A549 (cell line): ENCODE measurements around the gene YIF1B. TPM values are rescaled to one million over a fixed set of nuclear protein-coding genes. Genes with fewer than 3 reads are reported as not detected.
"Not testable (repeated sequence)": the region's sequence is repeated elsewhere in the genome, so short reads cannot be mapped to it uniquely, and the experiment has no call there.

ENCODE experiments used
- ATAC-seq, 2 experiments: fragments of 200-7000 bp in 1 of 2; fragments of >200 bp in 1 of 2; cut with Nextera tagmentation in 1 of 2; cut with Tn5 transposase in 1 of 2; 3 replicates each; pipeline versions ENCODE4 v1.8.0 to v1.9.1; 2018 to 2020; ENCODE audit warnings: mild to moderate bottlenecking in 1 of 2, moderate library complexity in 1 of 2
- CTCF ChIA-PET: fragments of 300-600 bp; sonication (Branson Sonifier 250); formaldehyde crosslinking; extraction: SDS; loops from one replicate; lab custom pipeline; 2021; ENCODE audit warnings: antibody characterized with exemption, inconsistent platforms; lab: Yijun Ruan, JAX
- POLR2A ChIA-PET: fragments of 350-600 bp; formaldehyde crosslinking; extraction: SDS; loops from one replicate; lab custom pipeline; 2021; ENCODE audit warnings: antibody characterized with exemption, inconsistent platforms; lab: Yijun Ruan, JAX
- DNase-seq, 2 experiments: peaks; one replicate each; pipeline versions ENCODE4 v3.0.0 to v3.0.0-alpha.2; 2011 to 2016; ENCODE audit warnings: low read depth in 1 of 2, low spot score in 1 of 2
- FAIRE-seq: peaks from 2 replicates; lab custom pipeline; 2011; peaks lifted over from hg19 to GRCh38; lab: Jason Lieb, UNC
- H3K27ac ChIP-seq, 2 experiments: fragments of >200 bp; sonication (Bioruptor Twin); formaldehyde crosslinking; 3 replicates each; pipeline ENCODE4 v1.5.1; 2016 to 2017
- H3K4me1 ChIP-seq: fragments of >200 bp; sonication (Bioruptor Twin); formaldehyde crosslinking; 3 replicates; pipeline ENCODE4 v1.6.1; 2016
- H3K4me2 ChIP-seq: fragments of >200 bp; sonication (Bioruptor Twin); formaldehyde crosslinking; 3 replicates; pipeline ENCODE4 v1.6.1; 2016
- H3K4me3 ChIP-seq: fragments of >200 bp; sonication (Bioruptor Twin); formaldehyde crosslinking; 3 replicates; pipeline ENCODE4 v1.5.1; 2016
- H3K9me3 ChIP-seq: fragments of >200 bp; sonication (Bioruptor Twin); formaldehyde crosslinking; 3 replicates; pipeline ENCODE4 v1.6.1; 2016
- BHLHE40 ChIP-seq: IDR thresholded peaks from 2 replicates; pipeline ENCODE4 v1.6.1; 2012; ENCODE audit warnings: low read depth, low read length, inconsistent platforms
- CBX8 ChIP-seq: fragments of 200-600 bp; sonication (generic); IDR thresholded peaks from 2 replicates; pipeline ENCODE4 v1.6.1; 2016
- CEBPB ChIP-seq, 2 experiments: fragments of >200 bp in 1 of 2; sonication (Bioruptor Twin) in 1 of 2; formaldehyde crosslinking in 1 of 2; IDR thresholded peaks; 2 replicates each; pipeline ENCODE4 v1.6.1; 2012 to 2016
- CHD4 ChIP-seq: fragments of 200-600 bp; sonication (generic); IDR thresholded peaks from 2 replicates; pipeline ENCODE4 v1.6.1; 2016; ENCODE audit warnings: antibody characterized with exemption, mild to moderate bottlenecking, borderline replicate concordance
- E2F6 ChIP-seq: IDR thresholded peaks from 2 replicates; pipeline ENCODE4 v1.6.1; 2012; ENCODE audit warnings: low read depth, borderline replicate concordance
- ESRRA ChIP-seq: fragments of 150-350 bp; IDR thresholded peaks from 2 replicates; pipeline ENCODE4 v1.6.1; 2014; ENCODE audit warnings: mild to moderate bottlenecking, low read length, borderline replicate concordance
- FOSB ChIP-seq: fragments of 250-450 bp; sonication (Bioruptor Pico); IDR thresholded peaks from 2 replicates; pipeline ENCODE4 v1.5.0; 2020; ENCODE audit warnings: mild to moderate bottlenecking, moderate library complexity
- GATA3 ChIP-seq: IDR thresholded peaks from 2 replicates; pipeline ENCODE4 v1.6.1; 2012; ENCODE audit warnings: borderline replicate concordance
- JUN ChIP-seq, 2 experiments: fragments of >200 bp; sonication (Bioruptor Twin); formaldehyde crosslinking; IDR thresholded peaks; 2 replicates in 1 of 2; 3 replicates in 1 of 2; pipeline ENCODE4 v1.6.1; 2016 to 2017
- MAFK ChIP-seq: fragments of 450-650 bp; IDR thresholded peaks from 2 replicates; pipeline ENCODE4 v1.6.1; 2014; ENCODE audit not compliant: partially characterized antibody
- MAZ ChIP-seq: fragments of 150-350 bp; IDR thresholded peaks from 2 replicates; pipeline ENCODE4 v1.6.1; 2014; ENCODE audit warnings: antibody characterized with exemption, low read depth, low read length, borderline replicate concordance
- MYC ChIP-seq: IDR thresholded peaks from 2 replicates; pipeline ENCODE4 v1.6.1; 2012; ENCODE audit warnings: mild to moderate bottlenecking, inconsistent platforms, low read length, improper control_type of control experiment, borderline replicate concordance
- PBX3 ChIP-seq: IDR thresholded peaks from 2 replicates; pipeline ENCODE4 v1.6.1; 2012
- PHF8 ChIP-seq: fragments of 200-600 bp; sonication (generic); IDR thresholded peaks from 2 replicates; pipeline ENCODE4 v1.6.1; 2016; ENCODE audit warnings: low read depth, mild to moderate bottlenecking, antibody characterized with exemption, moderate library complexity, borderline replicate concordance
- POLR2A ChIP-seq: IDR thresholded peaks from 2 replicates; pipeline ENCODE4 v1.6.1; 2012; ENCODE audit warnings: mild to moderate bottlenecking, low read length
- POLR2AphosphoS2 ChIP-seq: conservative IDR thresholded peaks from 2 replicates; pipeline ENCODE4 v1.6.1; 2012; ENCODE audit warnings: low read length, improper control_type of control experiment, inconsistent platforms
- RARB ChIP-seq: fragments of 250-450 bp; sonication (Bioruptor Pico); IDR thresholded peaks from 2 replicates; pipeline ENCODE4 v1.8.0; 2021; ENCODE audit warnings: mild to moderate bottlenecking, moderate library complexity
- RCOR1 ChIP-seq: fragments of 150-350 bp; IDR thresholded peaks from 2 replicates; pipeline ENCODE4 v1.6.1; 2014; ENCODE audit warnings: antibody characterized with exemption, low read length, low read depth
- RFX5 ChIP-seq: fragments of 450-650 bp; IDR thresholded peaks from 2 replicates; pipeline ENCODE4 v1.7.1; 2014; ENCODE audit warnings: antibody characterized with exemption, mild to moderate bottlenecking, moderate library complexity
- ZSCAN20 ChIP-seq: fragments of 250-450 bp; sonication (Bioruptor Pico); IDR thresholded peaks from 2 replicates; pipeline ENCODE4 v1.8.0; 2022; ENCODE audit warnings: mild to moderate bottlenecking, moderate library complexity
- WGBS: methylation state at CpG from one replicate; pipeline ENCODE4 v1.1.6; 2017; ENCODE audit errors: missing lambda C conversion rate; 5-methylcytosine and 5-hydroxymethylcytosine counted together
- polyA minus RNA-seq: library from RNA; depleted of rRNA, polyadenylated mRNA; stranded (reverse); fragments of >200 nt; gene quantifications from 2 replicates; pipeline ENCODE4 v1.2.3, GENCODE V29; 2011; rRNA and poly(A)+ RNA removed
- polyA plus RNA-seq, 4 experiments: library from polyadenylated mRNA; depleted of rRNA in 3 of 4; stranded (reverse); fragments of >200 nt; fragmentation: RNase III in 1 of 4; extraction: RNeasy Plus Mini Kit Qiagen cat#74134 plus additional on column Dnase treatment in 1 of 4; gene quantifications; 2 replicates in 3 of 4; 3 replicates in 1 of 4; pipeline ENCODE4 v1.2.3, GENCODE V29; 2011 to 2017
- TF ChIP-seq, protein P1 (sequence below): IDR thresholded peaks from 2 replicates; pipeline ENCODE4 v1.6.1; 2012
- TF ChIP-seq, protein P2 (sequence below): fragments of >200 bp; sonication (Bioruptor Twin); formaldehyde crosslinking; IDR thresholded peaks from 2 replicates; pipeline ENCODE4 v1.6.1; 2016

YIF1B gene, protein sequence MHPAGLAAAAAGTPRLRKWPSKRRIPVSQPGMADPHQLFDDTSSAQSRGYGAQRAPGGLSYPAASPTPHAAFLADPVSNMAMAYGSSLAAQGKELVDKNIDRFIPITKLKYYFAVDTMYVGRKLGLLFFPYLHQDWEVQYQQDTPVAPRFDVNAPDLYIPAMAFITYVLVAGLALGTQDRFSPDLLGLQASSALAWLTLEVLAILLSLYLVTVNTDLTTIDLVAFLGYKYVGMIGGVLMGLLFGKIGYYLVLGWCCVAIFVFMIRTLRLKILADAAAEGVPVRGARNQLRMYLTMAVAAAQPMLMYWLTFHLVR
- 75.5 and 88.1 TPM in 2 replicates for polyA plus RNA-seq (2011; rRNA removed)
- 225 and 320 TPM in 2 replicates for polyA plus RNA-seq (2012; cell fraction: cytosol; rRNA removed)
- polyA plus RNA-seq (2012; cell fraction: nucleus; rRNA removed), result 303 and 382 TPM in 2 replicates
- 87.5 to 104 TPM (median 100 TPM) in 3 replicates for polyA plus RNA-seq (2017; fragmentation: RNase III; extraction: RNeasy Plus Mini Kit Qiagen cat#74134 plus additional on column Dnase treatment)
- 75.2 and 83.9 TPM in 2 replicates for polyA minus RNA-seq

- H3K4me2 ChIP-seq, result peak within 1 kb of the TSS; percentile 81
- peak within 1 kb of the TSS; percentile 76 to 85 for H3K27ac ChIP-seq
- FAIRE-seq (peak; percentile 100), DNase-seq (peak; percentile 100), ATAC-seq (peak; percentile 87 to 93)
- ChIA-PET POLR2A (no interaction called here), CTCF (interaction anchor here (1.1 to 20.5 kb wide), 5 partner anchors 19 to 71 kb away, joined by 3 to 1052 read pairs (median 11); partner anchors contain the start of genes CATSPERG, PPP1R14A and PSMD8)
- peak; percentile 27; the same call in 1 of the 2 replicates for TF ChIP-seq BHLHE40
- TF ChIP-seq RCOR1, result 0 out of 2 replicates have a peak, but pooled peaks have one; percentile 33
- TF ChIP-seq GATA3, result peak; percentile 9; the same call in 1 of the 2 replicates
- peak; percentile 44 to 92; a peak in 4 of 5 replicates for TF ChIP-seq JUN (IDR thresholded peaks at IDR 0.05)
- peak; percentile 67 for TF ChIP-seq MYC
- TF ChIP-seq FOSB (CRISPR knock-in tag), result no peak
- peak; percentile 60; the same call in 1 of the 2 replicates for TF ChIP-seq PBX3
- 0 out of 2 replicates have a peak, but pooled peaks have one; percentile 21 for TF ChIP-seq MAZ
- TF ChIP-seq CBX8, result no peak
- no peak for TF ChIP-seq RARB (CRISPR knock-in tag)
- TF ChIP-seq CHD4, result peak; percentile 58; the same call in 1 of the 2 replicates
- TF ChIP-seq POLR2A, result peak; percentile 63
- TF ChIP-seq E2F6, result peak; percentile 61; the same call in 1 of the 2 replicates
- TF ChIP-seq, protein P1, sequence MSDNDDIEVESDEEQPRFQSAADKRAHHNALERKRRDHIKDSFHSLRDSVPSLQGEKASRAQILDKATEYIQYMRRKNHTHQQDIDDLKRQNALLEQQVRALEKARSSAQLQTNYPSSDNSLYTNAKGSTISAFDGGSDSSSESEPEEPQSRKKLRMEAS, result peak; percentile 84
- TF ChIP-seq ESRRA, result peak; percentile 61
- peak; percentile 54 for TF ChIP-seq PHF8
- TF ChIP-seq MAFK, result no peak
- TF ChIP-seq ZSCAN20, result no peak
- no peak for TF ChIP-seq RFX5
- TF ChIP-seq, protein P2, sequence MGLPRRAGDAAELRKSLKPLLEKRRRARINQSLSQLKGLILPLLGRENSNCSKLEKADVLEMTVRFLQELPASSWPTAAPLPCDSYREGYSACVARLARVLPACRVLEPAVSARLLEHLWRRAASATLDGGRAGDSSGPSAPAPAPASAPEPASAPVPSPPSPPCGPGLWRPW, result no peak
- TF ChIP-seq CEBPB (IDR thresholded peaks at IDR 0.05), result peak in 1 of 2 experiments; percentile 79; a peak in 2 of 4 replicates
- TF ChIP-seq POLR2AphosphoS2, result peak; percentile 32; the same call in 1 of the 2 replicates
- peaks cover 10% of the 10 kb centered on the region; the same call in 2 of the 3 replicates for H3K4me1 ChIP-seq
- 2% methylated on average over 42 of the region's 64 CpGs for WGBS
- no peaks in the 10 kb centered on the region for H3K9me3 ChIP-seq
- H3K4me3 ChIP-seq, result peak within 1 kb of the TSS; percentile 62
Measured at GRCh38 chr19:38315657-38316476, at the start of gene YIF1B. TSS of gene YIF1B (minus strand) at chr19:38315947. CDS start at chr19:38315917, 30 bp downstream.

DNA sequence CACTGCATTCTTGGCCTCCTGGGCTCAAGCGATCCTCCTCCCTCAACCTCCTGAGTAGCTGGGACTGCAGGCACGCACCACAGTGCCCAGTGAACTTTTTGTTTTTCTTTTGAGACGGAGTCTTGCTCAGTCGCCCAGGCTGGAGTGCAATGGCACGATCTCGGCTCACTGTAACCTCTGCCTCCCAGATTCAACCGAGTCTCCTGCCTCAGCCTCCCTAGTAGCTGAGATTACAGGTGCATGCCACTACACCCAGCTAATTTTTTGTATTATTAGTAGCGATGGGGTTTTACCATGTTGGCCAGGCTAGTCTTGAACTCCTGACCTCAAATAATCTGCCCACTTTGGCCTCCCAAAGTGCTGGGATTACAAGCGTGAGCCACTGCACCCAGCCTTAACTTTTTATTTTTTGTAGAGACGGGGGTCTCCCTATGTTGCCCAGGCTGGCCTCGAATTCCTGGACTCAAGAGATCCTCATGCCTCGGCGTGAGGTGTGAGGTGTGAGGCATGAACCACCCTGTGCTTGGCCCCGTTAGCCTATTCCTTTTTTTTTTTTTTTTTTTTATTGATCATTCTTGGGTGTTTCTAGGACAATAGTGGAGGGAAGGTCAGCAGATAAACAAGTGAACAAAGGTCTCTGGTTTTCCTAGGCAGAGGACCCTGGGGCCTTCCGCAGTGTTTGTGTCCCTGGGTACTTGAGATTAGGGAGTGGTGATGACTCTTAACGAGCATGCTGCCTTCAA lies 47.4 kb upstream of the YIF1B start:
- Histone ChIP-seq H3K4me2 (peak overlapping the region; percentile 86), H3K27ac (peak overlapping the region; percentile 62 to 81; a peak in 4 of 6 replicates), H3K4me3 (peak overlapping the region; percentile 65)
- DNase-seq, H3K4me1 ChIP-seq, H3K9me3 ChIP-seq, ATAC-seq, FAIRE-seq: not testable (repeated sequence)
- CTCF ChIA-PET, result interaction anchor here (0.6 to 3.5 kb wide), 7 partner anchors 9 to 128 kb away, joined by 3 to 15 read pairs (median 5); partner anchors contain the start of genes CATSPERG, FAM98C and PSMD8
- WGBS, result 63% methylated on average over 15 of the region's 16 CpGs
- POLR2A ChIA-PET, result interaction anchor here (1.2 to 3.0 kb wide), 5 partner anchors 11 to 567 kb away, joined by 3 to 41 read pairs (median 9); partner anchors contain the start of genes C19orf33, FAM98C, GGN and MRPS12
